Activated naive CD8-positive, alpha-beta T cell treated with anti-CD3 and anti-CD28 coated beads for 36 hours (primary cell): ENCODE measurements around the gene TRIP13. TPM values are rescaled to one million over a fixed set of nuclear protein-coding genes. Genes with fewer than 3 reads are reported as not detected.
"Not testable (repeated sequence)": the region's sequence is repeated elsewhere in the genome, so short reads cannot be mapped to it uniquely, and the experiment has no call there.

Source experiments
- DNase-seq: peaks from one replicate; pipeline ENCODE4 v3.0.0; 2021
- H3K27ac Mint-ChIP-seq: one replicate; pipeline ENCODE4 v1.8.0; 2022; ENCODE audit warnings: mild to moderate bottlenecking, moderate library complexity, mixed read lengths
- H3K27me3 Mint-ChIP-seq: one replicate; pipeline ENCODE4 v1.8.0; 2022; ENCODE audit warnings: mild to moderate bottlenecking, mixed read lengths
- H3K36me3 Mint-ChIP-seq: one replicate; pipeline ENCODE4 v1.8.0; 2021; ENCODE audit warnings: mild to moderate bottlenecking, mixed read lengths
- H3K4me1 Mint-ChIP-seq: one replicate; pipeline ENCODE4 v1.8.0; 2021; ENCODE audit warnings: mixed read lengths
- H3K4me3 Mint-ChIP-seq: one replicate; pipeline ENCODE4 v1.8.0; 2022; ENCODE audit warnings: mild to moderate bottlenecking, moderate library complexity, mixed read lengths
- H3K9me3 Mint-ChIP-seq: one replicate; pipeline ENCODE4 v1.8.0; 2022; ENCODE audit warnings: mixed read lengths
- total RNA-seq, 2 experiments: library from RNA; stranded (reverse); gene quantifications; one replicate each; pipeline ENCODE4 v1.2.3, GENCODE V29; 2021

Gene TRIP13, protein sequence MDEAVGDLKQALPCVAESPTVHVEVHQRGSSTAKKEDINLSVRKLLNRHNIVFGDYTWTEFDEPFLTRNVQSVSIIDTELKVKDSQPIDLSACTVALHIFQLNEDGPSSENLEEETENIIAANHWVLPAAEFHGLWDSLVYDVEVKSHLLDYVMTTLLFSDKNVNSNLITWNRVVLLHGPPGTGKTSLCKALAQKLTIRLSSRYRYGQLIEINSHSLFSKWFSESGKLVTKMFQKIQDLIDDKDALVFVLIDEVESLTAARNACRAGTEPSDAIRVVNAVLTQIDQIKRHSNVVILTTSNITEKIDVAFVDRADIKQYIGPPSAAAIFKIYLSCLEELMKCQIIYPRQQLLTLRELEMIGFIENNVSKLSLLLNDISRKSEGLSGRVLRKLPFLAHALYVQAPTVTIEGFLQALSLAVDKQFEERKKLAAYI
- 10 to 100 TPM; 44.2 to 44.6 TPM for total RNA-seq

DNA sequence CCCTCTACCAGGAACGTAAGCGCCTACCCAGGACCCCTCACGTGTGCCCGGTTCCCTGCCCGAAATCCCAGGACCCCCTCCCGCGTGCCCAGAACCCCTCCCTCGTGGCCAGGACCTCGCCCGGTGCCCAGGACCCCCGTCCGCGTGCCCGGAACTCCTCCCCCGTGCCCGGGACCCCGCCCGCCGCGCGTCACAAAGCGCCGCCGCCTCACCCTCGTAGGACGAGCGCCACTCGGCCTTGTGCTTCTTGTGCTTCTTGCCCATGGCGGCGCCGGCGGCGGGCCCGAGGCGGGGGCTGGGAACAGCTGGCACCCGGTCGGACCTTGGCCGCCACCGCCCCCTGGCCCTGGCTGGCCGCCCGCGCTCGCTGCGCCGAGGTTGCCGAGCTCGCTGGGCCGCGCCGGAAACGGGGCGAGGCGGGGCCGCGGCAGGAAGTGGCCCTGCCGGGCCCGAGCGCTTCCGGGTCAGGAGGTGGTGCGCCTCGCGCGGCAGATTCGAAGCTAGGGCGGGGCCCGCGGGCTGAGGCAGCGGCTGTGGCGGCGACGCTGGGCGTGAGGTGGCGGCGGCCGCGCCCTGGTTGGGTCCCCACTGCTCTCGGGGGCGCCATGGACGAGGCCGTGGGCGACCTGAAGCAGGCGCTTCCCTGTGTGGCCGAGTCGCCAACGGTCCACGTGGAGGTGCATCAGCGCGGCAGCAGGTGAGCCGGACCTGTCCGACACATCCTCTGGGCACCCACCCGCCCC is at the start of gene TRIP13, which contains the start of gene BRD9:
Gene TRIP13 (plus strand): TSS at position 491 of the 743 bp plus-strand sequence. CDS start 115 bp downstream, at position 606.
Gene BRD9 (minus strand): TSS at position 408 of the 743 bp plus-strand sequence. CDS start 144 bp downstream, at position 264.
- Mint-ChIP-seq H3K36me3 (peaks cover 56% of the 10 kb centered on the region), H3K4me3 (peak within 1 kb of the TSS; percentile 86), H3K27ac (peak within 1 kb of the TSS; percentile 90), H3K9me3 (no peaks in the 10 kb centered on the region), H3K4me1 (peaks cover 24% of the 10 kb centered on the region), H3K27me3 (no peaks in the 10 kb centered on the region)
- DNase-seq = peak; percentile 91

DNA sequence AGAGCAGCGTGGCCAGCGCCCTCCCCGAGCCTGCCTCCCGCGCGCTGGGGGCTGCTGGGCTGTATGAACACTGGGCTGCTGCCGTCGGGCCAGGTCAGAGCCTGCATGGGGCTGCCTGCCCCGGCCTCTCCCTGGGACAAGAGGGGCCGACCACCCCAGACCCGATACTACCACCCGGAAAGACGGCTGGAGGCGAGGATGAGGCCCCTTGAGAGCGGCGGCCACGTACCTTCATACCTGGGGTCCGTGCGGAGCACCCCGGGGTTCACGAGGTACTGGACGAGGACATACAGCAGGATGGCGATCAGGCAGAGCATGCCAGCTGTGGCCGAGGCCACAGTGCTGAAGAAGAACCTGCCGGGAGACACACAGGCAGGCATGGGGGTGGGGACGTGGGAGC is 49.3 kb upstream of the TRIP13 start:
- not testable (repeated sequence) for H3K27ac Mint-ChIP-seq, H3K9me3 Mint-ChIP-seq, H3K4me3 Mint-ChIP-seq, H3K4me1 Mint-ChIP-seq, DNase-seq, H3K36me3 Mint-ChIP-seq, H3K27me3 Mint-ChIP-seq

DNA sequence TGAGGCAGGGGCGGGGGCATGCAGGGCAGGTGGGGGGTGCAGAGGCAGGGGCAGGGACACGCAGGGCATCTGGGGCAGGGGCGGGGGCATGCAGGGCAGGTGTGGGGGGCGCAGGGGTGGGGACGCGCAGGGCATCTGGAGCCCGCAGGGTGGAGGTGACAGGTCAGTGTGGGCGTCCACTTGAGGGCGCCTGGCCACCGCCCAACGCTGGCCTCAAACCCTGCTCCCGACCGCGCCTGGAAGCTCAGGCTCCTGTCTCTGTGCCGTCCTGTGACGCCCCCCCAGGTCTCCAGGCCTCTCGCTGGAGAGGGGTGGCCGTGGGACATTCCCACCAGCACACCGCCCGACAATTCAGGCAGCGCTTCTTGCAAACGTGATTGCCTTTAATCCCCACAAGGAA is 48.8 kb upstream of the TRIP13 start:
- H3K4me3 Mint-ChIP-seq, DNase-seq, H3K27ac Mint-ChIP-seq, H3K27me3 Mint-ChIP-seq, H3K9me3 Mint-ChIP-seq, H3K36me3 Mint-ChIP-seq, H3K4me1 Mint-ChIP-seq: not testable (repeated sequence)

DNA sequence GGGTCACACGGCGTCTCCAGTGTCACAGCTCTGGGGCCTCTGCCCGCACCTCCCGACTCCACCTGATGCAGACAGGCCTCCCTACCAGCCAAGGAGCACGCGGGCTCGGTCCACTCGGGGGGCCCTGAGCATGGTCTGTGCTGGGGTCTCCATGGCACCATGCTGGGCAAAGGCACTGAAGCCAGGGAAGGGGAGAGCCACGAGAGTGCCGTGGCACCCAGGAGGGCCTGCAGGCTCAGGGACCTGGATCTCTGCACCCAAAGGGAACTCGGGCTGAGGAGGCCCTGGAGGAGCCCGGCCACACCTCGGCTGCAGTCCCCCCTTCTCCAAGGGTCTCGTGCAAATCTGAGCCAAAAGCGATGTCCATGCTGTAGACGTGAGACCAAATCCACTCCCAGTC is 48.3 kb upstream of the TRIP13 start:
- not testable (repeated sequence) for H3K9me3 Mint-ChIP-seq, H3K4me3 Mint-ChIP-seq, H3K4me1 Mint-ChIP-seq, DNase-seq, H3K36me3 Mint-ChIP-seq, H3K27me3 Mint-ChIP-seq, H3K27ac Mint-ChIP-seq

DNA sequence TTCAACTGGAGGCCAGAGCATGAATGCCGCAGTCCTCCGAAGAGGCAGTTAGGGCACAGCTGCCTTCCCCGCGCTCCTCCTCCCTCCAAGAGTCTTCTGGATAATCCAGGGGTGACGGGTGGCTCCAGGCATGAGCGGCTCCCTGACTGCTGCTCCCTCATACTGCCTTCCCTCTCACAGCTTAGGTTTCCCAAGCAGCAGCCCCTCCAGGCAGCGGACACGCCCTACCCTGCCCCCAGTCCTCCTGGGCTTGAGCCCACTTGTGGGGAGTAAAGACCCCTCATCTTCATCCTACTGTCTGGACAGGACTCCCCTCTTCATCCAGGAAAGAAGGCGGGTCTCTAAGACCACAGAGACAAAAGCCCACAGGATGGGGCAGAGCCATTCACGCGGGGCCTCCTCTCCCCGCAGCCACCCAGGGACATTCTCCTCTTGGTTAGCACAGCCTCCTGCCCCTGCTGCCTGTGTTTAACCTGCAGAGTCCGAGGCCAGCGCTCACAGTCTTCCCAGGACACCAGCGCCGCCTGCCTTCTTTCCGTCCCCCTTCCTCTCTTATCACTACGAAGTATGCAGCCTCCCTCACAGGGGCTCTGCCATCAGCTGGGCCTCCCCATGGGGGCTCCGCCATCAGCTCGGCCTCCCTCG is 47.5 kb upstream of the TRIP13 start:
- not testable (repeated sequence) for DNase-seq, H3K4me3 Mint-ChIP-seq, H3K27ac Mint-ChIP-seq, H3K27me3 Mint-ChIP-seq, H3K4me1 Mint-ChIP-seq, H3K9me3 Mint-ChIP-seq, H3K36me3 Mint-ChIP-seq

DNA sequence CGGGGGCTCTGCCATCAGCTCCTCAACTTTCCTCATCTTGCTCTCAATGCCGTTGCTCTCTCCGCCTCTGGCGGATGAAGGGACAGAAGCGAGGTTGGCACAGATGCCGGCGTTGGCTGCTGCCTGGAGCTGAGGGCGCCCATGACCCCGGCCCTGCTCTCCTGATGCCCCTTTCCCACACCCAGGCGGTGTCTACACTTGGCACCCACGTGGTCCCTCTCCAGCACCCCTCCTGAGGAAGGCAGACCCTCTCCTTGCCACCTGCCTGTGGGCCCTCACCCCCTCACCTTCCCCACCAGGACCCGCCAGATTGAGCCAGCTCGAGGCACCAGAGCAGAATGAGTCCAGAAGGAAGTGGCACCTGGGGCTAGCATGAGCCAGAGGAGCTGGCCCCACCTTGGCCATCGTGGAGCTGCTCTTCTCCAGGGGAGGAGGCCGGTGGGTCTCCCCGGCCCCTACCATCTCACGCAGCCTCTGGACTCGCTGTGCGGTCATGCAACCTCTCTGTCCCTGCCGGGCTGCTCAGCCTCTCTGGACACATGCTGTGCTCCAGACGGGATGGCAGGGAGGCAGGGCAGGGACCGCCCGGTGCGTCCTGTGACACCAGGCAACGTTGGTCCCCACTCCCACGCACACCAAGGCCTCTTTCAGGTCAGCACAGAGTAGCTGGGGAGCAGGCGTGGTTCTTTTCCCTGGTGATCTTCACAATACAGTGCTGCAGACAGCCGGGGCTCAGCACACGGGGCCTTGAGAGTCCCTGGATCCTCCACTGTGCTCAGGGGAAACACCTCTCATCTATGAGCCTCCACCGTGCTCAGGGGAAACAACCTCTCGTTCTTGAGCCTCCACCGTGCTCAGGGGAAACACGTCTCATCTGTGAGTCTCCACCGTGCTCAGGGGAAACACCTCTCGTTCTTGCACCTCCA is 46.7 kb upstream of the TRIP13 start:
- H3K9me3 Mint-ChIP-seq, H3K27ac Mint-ChIP-seq, H3K36me3 Mint-ChIP-seq, H3K27me3 Mint-ChIP-seq, DNase-seq, H3K4me3 Mint-ChIP-seq, H3K4me1 Mint-ChIP-seq: not testable (repeated sequence)

DNA sequence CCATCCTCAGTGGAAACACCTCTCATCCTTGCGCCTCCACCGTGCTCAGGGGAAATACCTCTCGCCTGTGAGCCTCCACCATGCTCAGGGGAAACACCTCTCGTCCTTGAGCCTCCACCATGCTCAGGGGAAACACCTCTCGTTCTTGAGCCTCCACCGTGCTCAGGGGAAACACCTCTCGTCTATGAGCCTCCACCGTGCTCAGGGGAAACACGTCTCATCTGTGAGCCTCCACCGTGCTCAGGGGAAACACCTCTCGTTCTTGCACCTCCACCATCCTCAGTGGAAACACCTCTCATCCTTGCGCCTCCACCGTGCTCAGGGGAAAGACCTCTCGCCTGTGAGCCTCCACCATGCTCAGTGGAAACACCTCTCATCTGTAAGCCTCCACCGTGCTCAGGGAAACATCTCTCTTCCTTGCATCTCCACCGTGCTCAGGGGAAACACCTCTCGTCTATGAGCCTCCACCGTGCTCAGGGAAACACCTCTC is 46.0 kb upstream of the TRIP13 start:
- H3K4me1 Mint-ChIP-seq, H3K27me3 Mint-ChIP-seq, H3K4me3 Mint-ChIP-seq, H3K9me3 Mint-ChIP-seq, H3K27ac Mint-ChIP-seq, H3K36me3 Mint-ChIP-seq: not testable (repeated sequence)
- peak; percentile 37 for DNase-seq

DNA sequence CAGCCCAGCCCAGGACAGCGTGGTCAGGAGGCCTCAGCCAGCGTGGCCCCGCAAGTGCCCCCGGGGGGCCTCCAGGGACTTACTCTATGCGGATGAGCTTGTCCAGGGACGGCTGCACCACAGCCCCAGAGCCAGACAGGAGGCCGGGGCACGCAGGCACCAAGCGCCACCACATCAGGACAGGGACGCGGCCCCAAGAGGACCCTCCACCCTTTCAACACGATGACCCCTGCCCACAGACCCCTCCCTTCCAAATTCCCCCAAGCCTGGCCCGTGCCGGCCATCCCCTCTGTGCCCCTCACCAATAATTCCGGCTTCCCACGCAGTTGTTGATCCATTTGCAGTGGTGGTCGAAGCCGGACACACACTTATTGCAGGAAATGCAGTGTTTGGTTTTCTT is 45.5 kb upstream of the TRIP13 start:
- H3K4me1 Mint-ChIP-seq, H3K9me3 Mint-ChIP-seq, H3K4me3 Mint-ChIP-seq, H3K36me3 Mint-ChIP-seq, DNase-seq, H3K27ac Mint-ChIP-seq: not testable (repeated sequence)
- peaks cover 15% of the 10 kb centered on the region for H3K27me3 Mint-ChIP-seq

DNA sequence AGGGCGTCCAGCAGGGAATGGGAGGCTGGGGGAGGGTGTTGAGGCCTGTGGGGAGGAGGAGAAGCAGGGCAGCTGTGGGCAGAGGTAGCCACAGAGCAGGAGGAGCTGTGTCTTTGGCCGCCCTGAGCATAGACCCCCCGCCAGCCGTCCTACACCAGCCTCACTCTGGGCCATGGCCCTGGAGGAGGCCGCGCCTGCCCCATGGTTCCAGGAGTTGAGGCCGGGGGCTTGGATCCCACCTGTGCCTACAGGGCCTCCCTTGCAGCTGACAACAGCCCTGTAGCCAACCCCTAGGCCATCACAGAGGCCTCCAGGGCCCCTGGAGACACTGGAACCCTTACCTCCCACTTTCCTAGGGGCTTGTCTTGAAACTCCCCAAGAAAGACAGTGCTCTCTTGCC is 44.9 kb upstream of the TRIP13 start:
- not testable (repeated sequence) for H3K36me3 Mint-ChIP-seq, H3K9me3 Mint-ChIP-seq, H3K4me1 Mint-ChIP-seq, DNase-seq, H3K4me3 Mint-ChIP-seq, H3K27ac Mint-ChIP-seq
- peaks cover 17% of the 10 kb centered on the region for H3K27me3 Mint-ChIP-seq

DNA sequence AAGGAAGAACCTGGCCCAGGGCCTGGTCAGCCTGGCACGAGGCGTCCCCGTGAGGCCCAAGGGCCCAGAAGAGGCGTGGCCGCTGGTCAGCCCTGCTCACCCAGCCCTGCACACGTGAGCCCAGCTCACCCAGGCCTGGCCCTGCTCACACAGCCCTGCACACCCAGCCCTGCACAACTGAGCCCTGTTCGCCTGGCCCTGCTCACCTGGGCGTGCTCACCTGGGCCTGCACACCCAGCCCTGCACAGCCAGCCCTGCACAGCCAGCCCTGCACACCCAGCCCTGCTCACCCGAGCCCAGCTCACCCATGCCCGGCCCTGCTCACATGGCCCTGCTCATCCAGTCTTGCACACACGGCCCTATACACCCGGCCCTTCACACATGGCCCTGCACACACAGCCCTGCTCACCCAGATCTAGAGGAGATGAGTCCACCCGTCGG is 44.0 kb upstream of the TRIP13 start:
- Mint-ChIP-seq H3K36me3 (no peaks in the 10 kb centered on the region), H3K27me3 (peaks cover 17% of the 10 kb centered on the region), H3K4me3 (no peak overlapping the region), H3K4me1 (no peaks in the 10 kb centered on the region), H3K9me3 (no peaks in the 10 kb centered on the region), H3K27ac (no peak overlapping the region)
- no peak for DNase-seq

DNA sequence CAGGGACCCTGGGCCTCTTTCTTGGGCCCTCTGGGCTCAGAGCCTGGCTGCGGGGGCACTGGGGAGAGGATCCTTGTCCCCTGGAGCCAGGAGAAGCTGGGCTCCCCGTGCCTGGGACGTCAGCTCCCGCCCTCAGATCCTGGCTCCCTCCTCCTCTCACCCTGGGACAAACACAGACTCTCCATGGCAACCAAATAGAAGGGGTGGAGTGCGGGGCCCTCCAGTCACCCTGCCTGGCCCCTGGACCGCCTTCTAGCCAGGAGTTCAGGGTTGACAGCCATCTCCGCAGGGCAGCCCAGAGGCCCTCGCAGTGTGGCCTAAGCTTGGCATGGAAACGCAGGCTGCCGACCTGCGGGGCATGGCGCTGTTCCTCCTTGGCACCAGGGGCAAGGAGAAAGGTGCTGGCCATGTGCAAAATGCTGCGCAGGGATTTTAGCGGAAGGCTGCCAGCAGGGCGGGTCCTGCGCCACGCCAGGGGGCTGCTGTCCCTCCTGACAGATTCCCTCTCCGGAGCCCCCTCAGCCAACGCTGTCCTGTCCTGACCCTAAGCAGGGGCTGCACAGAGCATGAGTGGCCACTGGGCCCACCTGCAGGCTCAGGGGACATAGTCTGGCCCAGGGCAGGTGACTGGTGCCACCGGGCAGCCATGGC is 42.9 kb upstream of the TRIP13 start:
- H3K4me1 Mint-ChIP-seq = no peaks in the 10 kb centered on the region
- peaks cover 17% of the 10 kb centered on the region for H3K27me3 Mint-ChIP-seq
- no peaks in the 10 kb centered on the region for H3K36me3 Mint-ChIP-seq
- no peak overlapping the region for H3K4me3 Mint-ChIP-seq
- DNase-seq = no peak
- H3K9me3 Mint-ChIP-seq = no peaks in the 10 kb centered on the region
- H3K27ac Mint-ChIP-seq = no peak overlapping the region

DNA sequence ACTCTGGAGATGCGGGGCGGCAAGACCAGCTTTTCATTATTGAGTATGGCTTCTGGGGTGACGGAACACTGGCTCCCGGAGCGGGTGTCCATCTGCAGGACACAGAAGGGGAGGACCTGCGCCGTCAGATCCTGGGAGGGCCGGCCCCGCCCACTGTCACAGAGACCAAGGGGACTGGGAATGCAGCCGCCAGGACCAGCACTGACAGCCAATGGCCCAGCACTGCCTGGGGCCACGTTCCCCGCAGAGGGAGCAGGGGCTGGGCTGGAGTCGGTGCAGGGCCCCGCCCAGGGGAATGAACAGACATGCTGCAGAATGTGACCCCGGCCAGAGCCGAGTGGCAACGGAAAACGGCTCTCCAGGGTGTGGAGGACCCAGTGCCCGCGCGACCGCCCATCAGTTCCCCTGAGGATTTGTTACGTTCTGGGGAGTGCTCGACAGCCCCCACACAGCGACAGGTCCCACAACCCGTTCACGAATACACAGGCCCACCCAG is 42.1 kb upstream of the TRIP13 start, which contains the start of gene ZDHHC11:
Gene ZDHHC11 (minus strand): TSS at position 476 of the 496 bp plus-strand sequence. CDS start 384 bp downstream, at position 92.
- Mint-ChIP-seq H3K27me3 (peaks cover 17% of the 10 kb centered on the region), H3K9me3 (no peaks in the 10 kb centered on the region), H3K4me3 (no peak within 1 kb of the TSS), H3K4me1 (no peaks in the 10 kb centered on the region), H3K27ac (no peak within 1 kb of the TSS), H3K36me3 (no peaks in the 10 kb centered on the region)
- no peak for DNase-seq

DNA sequence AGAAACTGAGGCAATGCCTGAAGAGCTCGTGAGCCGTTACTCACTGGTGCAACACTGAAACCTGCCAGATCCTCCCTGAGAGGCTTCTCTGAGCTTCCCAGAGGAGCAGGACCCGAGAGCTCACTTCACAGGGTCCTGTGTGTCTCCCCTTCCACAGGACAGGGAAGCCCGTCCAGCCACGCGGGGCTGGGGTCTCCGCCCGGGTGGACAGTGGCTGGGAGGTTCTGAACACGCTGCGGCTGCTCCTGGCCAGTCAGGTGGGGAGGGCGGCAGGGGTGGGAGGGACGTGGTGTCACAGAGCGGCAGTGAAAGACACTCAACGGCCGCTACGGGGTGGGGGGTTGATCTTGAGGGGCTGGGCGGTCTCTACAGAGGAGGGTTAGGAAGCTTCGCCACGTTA is 41.6 kb upstream of the TRIP13 start:
- Mint-ChIP-seq H3K4me3 (no peak overlapping the region), H3K36me3 (no peaks in the 10 kb centered on the region), H3K27me3 (peaks cover 17% of the 10 kb centered on the region), H3K27ac (no peak overlapping the region), H3K9me3 (no peaks in the 10 kb centered on the region), H3K4me1 (no peaks in the 10 kb centered on the region)
- DNase-seq = no peak

DNA sequence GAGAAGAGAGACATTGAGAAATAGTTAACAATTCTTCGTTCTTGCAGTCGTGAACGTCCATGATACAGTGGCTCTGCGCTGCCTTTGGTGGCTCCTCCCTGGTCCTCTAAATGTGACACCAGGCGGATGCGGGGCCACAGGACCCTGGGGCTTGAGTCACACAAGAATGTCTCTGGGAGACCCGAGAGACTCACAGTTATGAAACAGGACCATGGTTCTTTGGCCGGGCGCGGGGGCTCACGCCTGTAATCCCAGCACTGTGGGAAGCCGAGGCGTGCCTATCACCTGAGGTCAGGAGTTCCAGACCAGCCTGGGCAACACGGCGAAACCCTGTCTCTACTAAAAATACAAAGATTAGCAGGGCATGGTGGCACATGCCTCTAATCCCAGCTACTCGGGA is 41.1 kb upstream of the TRIP13 start:
- no peak for DNase-seq
- Mint-ChIP-seq H3K4me3 (no peak overlapping the region), H3K4me1 (no peaks in the 10 kb centered on the region), H3K36me3 (no peaks in the 10 kb centered on the region), H3K27me3 (peaks cover 17% of the 10 kb centered on the region), H3K9me3 (no peaks in the 10 kb centered on the region), H3K27ac (no peak overlapping the region)
